Activated gamma-delta T cell treated with anti-CD3 and anti-CD28 coated beads, Interleukin-2, amount 50 U/mL, for 16 hours (primary cell): Measurements from ENCODE around the gene LIN54.
"Not testable (repeated sequence)": the region's sequence is repeated elsewhere in the genome, so short reads cannot be mapped to it uniquely, and the experiment has no call there.

Experiments used
- DNase-seq: peaks from one replicate; pipeline ENCODE4 v3.0.0-alpha.2; 2020; ENCODE audit warnings: low read depth

The LIN54 gene

GRCh38 chr4:83012200-83012686 lies 1.6 kb upstream of the LIN54 start:
- no peak for DNase-seq

- no peak for DNase-seq
Measured at GRCh38 chr4:83011689-83012199, 1.1 kb upstream of the LIN54 start.

GRCh38 chr4:83010111-83010521 lies 507 bp downstream of the LIN54 start:
- no peak for DNase-seq

- no peak for DNase-seq
Measured at GRCh38 chr4:83009529-83009928, 1.1 kb downstream of the LIN54 start.

GRCh38 chr4:83003044-83003791 lies 7.4 kb downstream of the LIN54 start:
- not testable (repeated sequence) for DNase-seq

- DNase-seq = no peak
Measured at GRCh38 chr4:83002329-83002728, 8.3 kb downstream of the LIN54 start.

- DNase-seq = no peak
Measured at GRCh38 chr4:82998898-82999297, 11.7 kb downstream of the LIN54 start.

- no peak for DNase-seq
Measured at GRCh38 chr4:82994834-82995233, 15.8 kb downstream of the LIN54 start.

- DNase-seq = no peak
Measured at GRCh38 chr4:82989575-82990429, 20.8 kb downstream of the LIN54 start.

- DNase-seq = no peak
Measured at GRCh38 chr4:82988323-82988832, 22.2 kb downstream of the LIN54 start.

GRCh38 chr4:82987519-82987918 lies 23.1 kb downstream of the LIN54 start:
- DNase-seq = not testable (repeated sequence)

- no peak for DNase-seq
Measured at GRCh38 chr4:82984459-82984858, 26.2 kb downstream of the LIN54 start.

- no peak for DNase-seq
Measured at GRCh38 chr4:82983444-82983843, 27.2 kb downstream of the LIN54 start.

GRCh38 chr4:82981138-82981537 lies 29.5 kb downstream of the LIN54 start:
- DNase-seq = no peak

- DNase-seq = no peak
Measured at GRCh38 chr4:82975792-82976191, 34.8 kb downstream of the LIN54 start.

- no peak for DNase-seq
Measured at GRCh38 chr4:82969414-82969813, 41.2 kb downstream of the LIN54 start.

- no peak for DNase-seq
Measured at GRCh38 chr4:82968972-82969371, 41.7 kb downstream of the LIN54 start.

GRCh38 chr4:82965763-82966162 lies 44.9 kb downstream of the LIN54 start:
- DNase-seq = no peak

- DNase-seq = no peak
Measured at GRCh38 chr4:82957045-82957444, 53.6 kb downstream of the LIN54 start.

- no peak for DNase-seq
Measured at GRCh38 chr4:82954212-82954611, 56.4 kb downstream of the LIN54 start.

GRCh38 chr4:82951196-82951595 lies 59.4 kb downstream of the LIN54 start:
- DNase-seq = no peak

GRCh38 chr4:82948647-82949204 lies 61.9 kb downstream of the LIN54 start:
- DNase-seq = no peak
